ENCODE results near the gene SORCS2.

The SORCS2 gene

DNA sequence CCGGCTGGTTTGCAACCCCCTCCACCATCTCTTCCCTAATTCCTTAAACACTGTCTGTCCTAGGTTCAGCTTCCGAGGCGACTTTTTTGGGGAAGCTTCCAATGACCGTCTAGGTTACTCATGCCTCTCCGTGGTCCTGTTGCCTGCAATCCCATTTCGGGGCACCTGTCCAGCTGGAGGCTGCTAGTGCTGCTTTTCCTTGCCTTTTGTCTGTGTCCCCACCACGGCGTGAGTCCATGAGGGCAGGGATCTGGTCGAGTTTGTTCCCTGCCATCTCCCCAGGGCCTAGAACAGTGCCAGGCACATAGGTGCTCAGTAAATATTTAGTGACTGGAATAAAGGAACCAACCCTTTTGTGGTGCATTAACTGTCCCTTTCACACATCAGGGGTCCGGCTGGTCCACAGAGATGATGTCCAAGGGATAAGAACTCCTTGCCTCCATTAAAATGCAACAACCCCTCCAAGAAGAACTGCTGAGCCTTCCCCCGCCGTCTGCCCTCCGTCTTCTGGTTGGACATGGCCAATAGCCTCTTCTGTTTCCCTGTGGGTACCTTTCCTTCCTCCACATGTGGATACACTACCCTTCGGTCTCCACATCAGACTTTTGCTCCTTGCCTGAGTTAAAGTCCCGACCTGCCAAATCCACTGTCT lies 5.7 kb upstream of the SORCS2 start:
- no peak for ATAC-seq

GRCh38 chr4:7187168-7187535 lies 5.2 kb upstream of the SORCS2 start:
- ATAC-seq = no peak

DNA sequence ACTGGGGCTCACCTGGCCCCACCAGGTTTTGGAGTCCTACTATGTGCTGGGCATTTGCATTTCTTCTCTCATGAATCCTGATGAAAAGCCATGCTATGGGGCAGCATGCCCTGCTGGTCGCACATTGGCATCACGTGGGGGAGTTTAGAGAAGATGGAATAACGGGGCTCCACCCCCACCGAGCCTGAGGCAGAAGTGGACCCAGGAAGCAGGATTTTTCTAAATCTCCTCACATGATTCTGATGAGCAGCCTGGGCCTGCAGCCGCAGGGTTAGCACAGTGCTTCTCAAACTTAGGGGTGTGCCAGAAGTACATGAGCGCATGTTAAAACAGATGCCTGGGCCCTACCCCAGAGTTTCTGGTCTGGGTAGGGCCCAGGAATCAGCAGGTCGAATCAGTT lies 4.6 kb upstream of the SORCS2 start:
- no peak for ATAC-seq

- no peak for ATAC-seq
These were observed 3.3 kb upstream of the SORCS2 start for GRCh38 chr4:7189066-7189465.

DNA sequence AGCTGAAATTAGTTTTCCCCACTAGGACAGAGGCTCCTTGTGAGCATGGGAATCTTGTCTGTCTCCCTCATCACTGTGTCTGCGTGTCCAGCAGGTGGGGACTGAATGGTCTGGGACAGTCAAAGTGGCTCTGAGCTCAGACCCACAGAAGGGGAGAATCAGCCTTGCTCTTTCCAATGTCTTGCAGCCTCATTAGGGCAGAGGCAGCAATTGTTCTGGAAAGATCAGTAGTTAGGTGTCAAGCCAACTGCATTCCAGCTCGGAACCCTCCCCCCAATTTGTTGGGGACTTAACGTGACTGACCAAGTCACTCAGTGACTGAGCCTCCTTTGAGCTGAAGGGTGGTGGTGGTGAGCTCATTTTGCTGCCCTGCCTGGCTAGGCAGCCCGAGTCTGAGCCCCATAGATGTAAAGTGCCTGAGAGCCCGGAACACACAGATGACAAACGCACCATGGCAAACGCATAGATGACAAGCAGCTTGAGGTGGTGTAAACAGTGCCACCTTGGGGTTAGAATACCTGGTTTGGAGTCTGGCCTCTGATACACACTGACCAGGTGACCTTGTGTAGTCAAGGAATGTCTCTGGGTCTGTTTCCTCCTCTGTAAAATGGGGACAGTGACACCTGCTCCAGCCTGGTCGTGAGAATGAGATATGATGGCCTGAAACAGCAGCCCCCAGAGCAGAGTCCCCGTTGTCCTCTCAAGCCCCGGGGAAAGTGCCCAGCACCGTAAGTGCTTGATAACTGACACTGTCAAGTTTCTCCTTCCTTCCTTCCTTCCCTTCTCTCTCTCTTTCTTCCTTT lies 2.7 kb upstream of the SORCS2 start:
- ATAC-seq = no peak

DNA sequence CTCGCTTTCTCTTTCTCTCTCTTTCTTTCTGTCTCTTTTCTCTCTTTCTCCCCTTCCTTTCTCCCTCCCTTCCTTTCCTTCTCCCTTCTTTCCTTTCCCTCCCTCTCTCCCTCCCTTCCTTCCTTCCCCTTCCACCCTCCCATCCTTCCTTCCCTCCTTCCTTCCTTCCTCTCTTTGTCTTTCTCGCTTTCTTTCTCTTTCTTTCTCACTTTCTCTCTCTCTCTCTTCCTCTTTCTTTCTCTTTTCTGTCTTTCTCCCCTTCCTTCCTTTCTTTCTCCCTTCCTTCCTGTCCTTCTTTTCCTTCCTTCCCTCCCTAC lies 2.1 kb upstream of the SORCS2 start:
- ATAC-seq = no peak

DNA sequence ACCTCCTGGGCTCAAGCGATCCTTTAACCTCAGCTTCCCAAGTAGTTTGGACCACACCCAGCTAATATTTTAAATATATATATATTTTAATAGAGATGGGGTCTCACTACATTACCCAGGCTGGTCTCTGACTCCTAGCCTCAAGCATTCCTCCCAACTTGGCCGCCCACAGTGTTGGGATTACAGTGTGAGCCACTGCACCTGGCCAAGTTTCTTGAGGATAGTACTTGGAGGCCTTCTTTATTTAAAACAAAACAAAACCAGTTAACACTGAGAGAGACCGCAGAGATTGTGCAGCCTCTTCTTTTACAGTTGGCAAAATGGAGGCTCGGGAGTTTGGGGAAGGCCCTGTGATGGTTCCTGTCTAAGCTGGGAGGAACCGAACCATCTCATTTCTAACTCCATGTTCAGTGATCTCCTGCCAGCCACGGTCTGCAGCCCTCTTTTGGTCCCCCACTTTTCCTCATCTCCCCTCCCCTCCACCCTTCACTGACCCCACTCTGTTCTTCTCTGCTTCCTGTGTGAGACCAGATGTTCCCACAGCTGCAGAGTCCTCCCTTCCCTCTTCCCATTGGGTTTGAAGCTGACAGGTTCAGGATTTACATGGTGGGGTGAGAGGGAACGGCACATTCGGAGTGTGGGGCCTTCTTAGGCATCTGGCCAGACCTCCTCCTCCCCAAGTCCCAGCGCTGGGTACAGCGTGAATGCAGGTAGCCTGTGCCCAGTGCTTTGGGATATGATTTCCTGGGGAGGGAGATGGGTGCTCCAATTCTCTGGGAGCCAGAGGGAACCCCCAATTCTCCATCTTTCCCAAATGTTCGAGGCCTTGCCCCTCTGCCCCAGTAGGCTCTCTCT lies 1.4 kb upstream of the SORCS2 start:
- no peak for ATAC-seq

GRCh38 chr4:7191546-7192251 lies 639 bp upstream of the SORCS2 start:
- ATAC-seq = no peak

DNA sequence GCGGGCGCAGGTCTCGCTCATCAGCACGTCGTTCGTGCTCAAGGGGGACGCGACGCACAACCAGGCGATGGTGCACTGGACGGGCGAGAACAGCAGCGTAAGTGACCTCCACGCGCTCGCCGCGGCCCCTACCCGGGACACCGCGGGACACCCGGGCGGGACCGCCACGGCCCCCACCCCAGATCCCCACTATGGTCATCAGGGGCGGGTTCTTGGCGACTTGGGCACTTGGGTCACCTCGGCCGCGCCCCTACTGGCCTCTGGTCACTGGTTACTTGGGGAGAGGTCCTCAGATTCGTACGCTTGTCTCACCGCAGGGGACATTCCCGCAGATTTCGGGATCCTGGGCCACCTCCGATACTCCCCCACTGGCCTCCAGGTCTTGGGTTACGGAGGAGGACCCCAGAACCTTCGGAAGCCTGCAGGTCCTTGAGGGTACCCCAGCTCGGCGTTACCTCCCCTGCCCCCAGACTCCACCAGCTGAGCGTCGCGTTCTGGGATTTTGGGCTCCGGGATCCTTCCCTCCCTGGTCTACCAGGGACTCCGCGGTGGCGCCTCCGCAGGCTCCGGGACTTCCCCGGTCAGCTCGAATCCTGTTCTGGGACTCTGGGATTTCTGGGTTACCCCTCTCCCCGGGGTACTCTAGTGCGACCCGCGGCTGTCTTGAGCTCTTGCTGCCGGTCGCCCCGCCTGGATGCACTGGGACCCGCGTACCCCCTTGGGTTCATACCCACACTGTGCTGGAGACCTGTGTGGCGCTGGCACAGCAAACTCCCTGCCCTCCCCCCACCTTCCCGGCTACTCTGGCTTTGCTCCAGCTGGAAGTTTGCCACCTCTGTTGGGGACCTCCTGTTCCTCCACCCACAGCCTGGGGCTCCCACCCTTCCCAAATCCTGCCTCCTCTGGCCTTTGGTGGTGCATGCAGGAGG lies 956 bp downstream of the SORCS2 start:
- no peak for ATAC-seq

DNA sequence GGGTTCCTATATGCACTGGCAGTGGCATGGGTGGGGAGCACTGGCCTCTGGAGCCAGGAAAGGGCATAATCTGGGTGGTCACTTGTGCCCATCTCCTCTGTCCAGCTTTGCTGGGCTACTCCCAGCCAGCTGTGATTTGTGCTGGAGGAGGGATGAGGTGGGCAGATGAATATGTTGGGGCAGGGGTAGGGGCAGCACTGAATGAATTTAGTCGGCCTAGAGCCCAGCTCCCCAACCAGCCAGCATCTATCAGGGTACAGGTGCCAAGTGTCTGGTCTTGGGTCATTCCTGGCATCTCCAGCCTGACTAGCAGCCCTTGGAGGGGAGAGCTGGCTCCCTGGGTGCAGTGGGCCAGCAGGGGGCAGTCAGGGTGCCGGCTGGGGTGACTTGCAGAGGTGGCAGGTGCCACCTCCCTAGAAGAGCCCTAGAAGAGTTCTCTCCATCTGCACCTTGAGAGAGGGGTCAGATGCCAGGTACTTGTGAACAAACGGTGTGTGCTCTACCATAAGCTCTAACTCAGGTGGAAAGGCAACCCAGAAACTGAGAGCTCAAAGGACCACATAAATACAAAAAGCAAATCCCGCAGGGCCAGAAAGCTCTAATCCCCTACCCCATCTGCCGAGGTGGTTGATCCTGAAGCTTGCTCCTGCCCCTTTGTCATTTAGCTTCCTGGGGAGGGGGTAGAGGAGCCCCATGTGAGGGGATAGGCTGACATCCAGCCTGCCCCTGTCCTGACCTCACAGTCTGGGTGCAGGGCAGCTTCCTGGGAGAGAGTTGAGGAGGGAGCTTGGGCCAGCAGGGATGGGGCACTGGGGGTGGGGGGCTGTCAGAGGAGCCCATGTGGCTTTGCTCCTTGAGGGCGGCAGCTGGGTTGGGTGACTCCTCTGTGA lies 2.2 kb downstream of the SORCS2 start:
- no peak for ATAC-seq

DNA sequence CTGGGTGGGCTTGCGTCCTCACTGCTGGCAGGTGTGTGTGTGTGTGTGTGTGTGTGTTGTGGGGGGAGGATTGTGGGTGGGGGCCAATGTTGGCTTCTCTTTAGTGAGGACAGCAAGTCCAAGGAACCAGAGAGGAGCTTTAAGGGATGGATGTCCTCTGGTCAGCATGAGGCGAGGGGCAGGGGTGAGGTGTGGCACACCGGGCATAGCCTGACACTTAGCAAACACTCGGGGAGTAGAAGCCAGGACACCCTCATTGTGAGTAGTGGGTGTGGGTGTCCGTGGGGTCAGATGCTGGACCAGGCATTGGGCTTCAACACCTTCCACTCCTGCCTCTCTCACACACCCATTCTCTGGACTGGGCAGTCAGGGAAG lies 2.8 kb downstream of the SORCS2 start:
- no peak for ATAC-seq

DNA sequence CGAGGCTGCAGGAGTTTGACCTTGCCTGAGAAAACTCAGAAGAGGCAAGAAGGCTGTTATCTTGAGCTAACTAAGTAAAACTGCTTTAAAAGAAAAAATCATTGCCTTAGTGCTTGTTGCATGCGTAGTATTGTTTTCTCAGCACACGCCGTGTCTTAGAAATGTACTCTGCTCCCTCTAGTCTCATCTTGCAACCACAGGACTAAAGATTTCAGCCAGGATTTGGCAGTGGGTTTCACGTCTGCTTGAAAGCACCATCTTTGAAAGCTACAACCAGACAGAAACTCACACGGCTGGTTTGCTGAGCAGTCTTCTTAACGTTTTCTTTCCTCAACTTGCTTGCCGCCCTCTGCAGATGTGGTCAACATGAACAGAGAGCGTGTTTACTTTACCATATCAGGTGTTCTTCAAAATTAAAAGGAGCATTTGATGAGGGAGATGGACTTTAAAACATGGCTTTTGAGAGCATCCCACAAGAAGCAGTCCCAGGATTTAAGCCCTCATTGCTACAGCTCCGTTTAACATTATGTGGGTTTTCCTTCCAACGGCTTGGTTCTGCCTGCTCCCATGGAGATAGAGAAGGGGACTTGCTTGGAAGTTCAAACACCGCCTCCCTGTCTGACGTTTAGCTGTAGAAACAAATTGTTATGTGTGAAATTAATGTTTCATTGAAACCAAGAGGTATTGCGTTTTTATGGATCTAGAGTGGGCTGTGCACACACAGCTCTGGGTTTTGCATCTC lies 3.4 kb downstream of the SORCS2 start:
- ATAC-seq = no peak

DNA sequence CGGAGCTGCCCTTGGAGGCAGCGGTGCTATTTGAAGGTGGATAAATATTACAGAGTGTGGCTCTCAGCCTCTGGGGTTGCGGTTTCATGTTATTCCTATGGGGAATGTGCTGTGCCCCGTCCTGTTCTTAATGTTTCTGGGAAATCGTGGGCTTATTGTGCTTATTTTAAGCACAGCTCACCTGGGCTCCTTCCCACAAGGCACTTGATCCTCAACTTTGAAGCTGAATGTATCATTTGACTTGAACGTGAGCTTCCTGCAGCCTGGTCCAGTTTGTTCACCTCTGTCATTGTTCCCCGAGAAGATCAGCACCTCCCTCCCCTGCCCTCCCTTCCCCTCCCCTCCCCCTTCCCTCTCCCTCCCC lies 3.9 kb downstream of the SORCS2 start:
- no peak for ATAC-seq

GRCh38 chr4:7196736-7197135 lies 4.4 kb downstream of the SORCS2 start:
- ATAC-seq = no peak

DNA sequence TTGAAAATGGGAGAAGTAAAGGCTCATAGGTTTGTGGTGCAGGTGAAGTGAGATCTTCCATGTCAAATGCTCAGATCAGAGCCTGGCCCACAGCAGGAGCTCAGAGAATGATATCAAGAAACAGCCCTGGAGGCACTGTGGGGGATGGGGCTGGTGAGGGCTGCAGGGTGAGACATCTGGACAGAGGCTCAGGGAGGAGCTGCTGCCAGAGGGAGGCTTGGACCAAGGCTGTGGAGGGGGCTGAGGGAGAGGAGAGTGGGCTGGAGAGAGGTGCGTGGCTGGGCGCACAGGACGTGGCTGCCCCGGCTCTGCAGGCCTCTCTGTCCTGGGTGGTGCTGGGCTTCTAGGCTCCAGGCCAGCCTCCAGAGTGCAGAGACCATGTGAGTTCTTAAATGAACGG lies 5.6 kb downstream of the SORCS2 start:
- no peak for ATAC-seq

GRCh38 chr4:7198440-7199128 lies 6.2 kb downstream of the SORCS2 start:
- ATAC-seq = no peak

DNA sequence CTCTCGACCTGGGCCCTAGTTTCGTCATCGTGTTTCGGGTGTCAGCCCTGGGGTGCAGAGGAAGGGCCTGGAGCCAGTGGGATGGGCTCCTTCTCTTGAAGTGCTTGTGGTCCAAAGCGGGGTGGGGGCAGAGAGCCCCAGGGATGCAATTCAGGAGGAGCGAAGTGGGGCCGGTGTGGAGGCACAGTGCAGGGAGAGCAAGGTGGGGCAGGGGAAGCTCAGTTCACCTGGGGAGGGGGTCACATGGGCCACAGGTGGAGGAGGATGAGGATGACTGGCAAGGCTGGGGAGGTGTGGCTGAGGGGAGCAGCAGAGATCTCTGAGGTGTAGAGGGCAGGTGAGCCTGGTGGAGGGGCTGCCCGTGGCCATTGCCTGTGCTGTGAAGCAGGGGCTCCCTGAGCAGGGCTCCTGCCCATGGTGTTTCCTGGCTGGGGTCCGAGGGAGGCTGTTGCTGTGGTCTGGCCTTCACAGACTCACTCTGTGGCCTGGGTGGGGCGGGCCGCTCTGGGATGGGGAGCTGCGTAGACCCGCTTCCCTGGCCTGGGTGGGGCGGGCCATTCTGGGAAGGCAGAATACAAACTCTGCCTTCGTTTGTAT lies 6.9 kb downstream of the SORCS2 start:
- no peak for ATAC-seq

- no peak for ATAC-seq
These were observed 7.6 kb downstream of the SORCS2 start for GRCh38 chr4:7199771-7200441.

DNA sequence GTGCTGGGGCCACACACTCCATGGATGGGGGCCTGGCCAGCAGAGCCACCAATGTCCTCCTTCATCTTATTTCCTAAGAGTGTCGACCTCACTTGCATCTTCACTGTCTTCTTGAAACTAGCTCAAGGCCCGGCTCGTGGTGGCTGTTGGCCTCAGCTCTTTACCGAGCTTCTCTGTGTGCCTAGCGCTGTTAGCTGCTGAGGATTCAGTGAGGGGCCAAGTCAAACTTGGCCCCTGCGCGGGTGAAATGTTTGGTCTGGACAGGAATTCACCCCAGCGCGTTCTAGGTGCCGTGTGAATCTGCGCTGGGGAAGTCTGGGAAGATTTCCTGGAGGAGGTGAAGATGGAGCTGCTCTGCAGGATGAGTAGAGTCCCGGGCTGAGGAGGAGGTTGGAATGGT lies 8.5 kb downstream of the SORCS2 start:
- ATAC-seq = no peak
